Fibroblast of gingiva (primary cell): ENCODE results near the gene LRRC4B.

Source experiments
- DNase-seq: peaks from one replicate; pipeline ENCODE4 v3.0.0-alpha.2; 2011; ENCODE audit warnings: low read depth

The LRRC4B gene

DNA sequence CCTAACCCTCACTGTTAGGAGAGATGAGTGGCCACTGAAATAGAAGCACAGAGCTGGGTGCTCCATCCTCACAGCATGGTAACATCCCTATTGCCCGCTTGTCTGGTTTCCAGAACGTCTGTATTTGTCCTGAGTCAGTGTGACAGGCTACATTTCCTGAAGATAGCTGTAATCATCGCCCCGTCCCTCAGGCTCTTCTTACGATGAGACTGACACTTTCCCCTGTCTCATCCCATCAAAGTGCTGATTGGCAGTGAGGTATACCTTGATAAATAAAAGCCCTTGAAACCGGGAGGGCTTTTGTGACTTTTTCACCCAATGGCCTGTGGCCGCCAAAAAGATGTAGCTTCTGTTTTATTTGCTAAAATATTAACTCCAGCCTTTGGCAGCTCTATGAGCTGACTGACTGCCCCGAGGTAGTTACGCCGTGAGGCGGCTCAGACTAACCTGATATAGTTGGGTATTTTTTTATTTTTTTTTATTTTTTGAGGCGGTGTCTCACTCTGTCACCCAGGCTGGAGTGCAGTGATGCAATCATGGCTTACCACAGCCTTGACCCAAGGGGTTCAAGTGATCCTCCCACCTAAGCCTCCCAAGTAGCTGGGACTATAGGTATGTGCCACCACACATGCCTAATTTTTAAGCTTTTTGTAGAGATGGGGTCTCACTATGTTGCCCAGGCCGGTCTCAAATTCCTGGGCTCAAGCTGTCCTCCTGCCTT lies 5.7 kb upstream of the LRRC4B start:
- DNase-seq, result no peak

DNA sequence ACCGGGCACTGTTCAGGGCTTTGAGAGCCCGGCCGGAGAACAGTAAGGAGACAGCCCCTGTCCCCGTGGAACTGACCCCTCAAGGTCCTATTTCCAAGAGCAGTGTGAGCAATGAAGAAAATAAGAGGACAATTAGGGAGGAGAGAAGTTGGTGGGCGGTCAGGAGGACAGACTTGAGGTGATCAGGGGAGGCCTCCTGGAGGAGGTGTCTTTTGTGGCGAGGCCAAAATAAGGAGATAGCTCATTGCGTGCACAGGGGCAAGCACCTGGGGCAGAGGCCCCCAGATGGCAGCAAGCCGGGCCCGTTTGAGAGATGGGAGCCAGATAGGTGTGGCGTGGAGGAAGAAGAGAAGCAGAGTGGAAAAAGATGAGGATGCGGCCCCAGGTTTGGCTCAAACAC lies 2.8 kb upstream of the LRRC4B start:
- DNase-seq, result no peak

DNA sequence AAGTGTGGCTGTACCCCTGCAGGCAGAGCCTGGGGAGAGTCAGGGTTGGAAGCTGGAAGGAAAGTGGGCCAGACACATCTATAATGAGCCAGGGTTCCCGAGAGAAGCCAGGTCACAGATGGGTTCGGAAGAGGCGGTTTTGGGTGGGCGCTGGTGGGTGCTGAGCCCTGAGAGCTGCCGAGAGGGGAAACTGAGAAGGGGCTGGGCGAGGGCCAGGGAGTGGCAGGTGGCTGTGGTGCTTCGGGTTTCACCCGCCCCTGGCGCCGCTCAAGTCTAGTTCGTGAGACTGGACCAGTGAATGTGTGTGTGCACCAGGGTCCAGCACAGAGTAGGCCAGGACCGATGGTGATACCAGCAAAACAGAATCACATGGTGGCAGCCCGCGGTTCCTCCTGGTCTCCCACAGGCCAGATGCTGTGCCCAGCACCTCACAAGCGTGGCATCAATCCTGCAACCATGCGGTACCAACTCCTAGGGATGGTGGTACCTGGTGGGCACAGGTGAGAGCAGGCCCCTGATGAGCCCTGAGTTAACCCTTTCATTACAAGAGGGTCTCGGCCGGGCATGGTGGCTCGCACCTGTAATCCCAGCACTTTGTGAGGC lies 1.8 kb upstream of the LRRC4B start:
- no peak for DNase-seq

DNA sequence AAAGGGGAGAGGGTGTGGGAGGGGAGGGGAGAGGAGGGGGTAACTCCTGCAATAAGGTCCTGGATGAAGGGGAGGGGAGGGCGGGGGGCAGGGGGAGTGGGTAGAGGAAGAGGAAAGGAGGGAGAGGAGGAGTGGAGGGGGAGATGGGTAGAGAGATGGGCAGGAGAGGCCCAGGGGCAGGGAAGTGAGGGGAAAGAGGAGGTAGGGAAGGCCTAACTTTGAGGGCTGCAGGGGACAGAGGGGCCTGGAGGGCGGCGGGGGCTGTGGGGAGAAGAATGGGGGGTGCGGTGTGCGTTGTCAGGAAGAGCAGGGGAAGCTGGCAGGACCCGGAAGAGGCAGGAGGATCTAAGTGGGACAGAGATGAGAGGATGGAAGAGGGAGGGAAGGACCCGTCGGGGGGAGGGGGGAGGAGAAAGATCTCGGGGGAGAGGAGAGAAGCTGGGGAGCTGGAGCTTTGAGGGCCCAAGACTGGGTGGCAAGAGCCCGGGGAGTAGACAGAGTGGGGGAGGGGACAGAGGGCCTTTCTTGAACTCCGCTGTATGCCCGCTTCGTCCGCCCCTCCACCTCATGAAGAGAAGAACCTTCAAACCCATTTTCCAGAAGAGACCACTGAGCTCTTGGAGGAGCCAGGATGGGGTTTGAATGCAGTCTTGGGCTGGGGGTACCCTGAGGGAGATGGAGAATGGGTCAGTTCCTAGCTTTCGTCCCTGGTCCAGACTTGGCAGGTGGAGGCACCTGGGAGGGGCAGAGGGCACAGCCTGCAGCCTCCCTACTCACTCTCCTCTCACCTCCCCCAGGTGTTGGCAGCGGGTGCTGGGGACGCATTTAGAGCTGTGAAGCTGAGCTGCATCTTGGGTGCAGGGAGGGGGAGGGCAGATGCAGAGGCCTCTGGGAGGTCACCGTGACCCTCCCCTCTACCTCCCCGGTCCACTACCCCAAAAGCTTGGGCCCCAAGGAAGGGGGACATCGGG lies 778 bp upstream of the LRRC4B start:
- DNase-seq, result no peak

DNA sequence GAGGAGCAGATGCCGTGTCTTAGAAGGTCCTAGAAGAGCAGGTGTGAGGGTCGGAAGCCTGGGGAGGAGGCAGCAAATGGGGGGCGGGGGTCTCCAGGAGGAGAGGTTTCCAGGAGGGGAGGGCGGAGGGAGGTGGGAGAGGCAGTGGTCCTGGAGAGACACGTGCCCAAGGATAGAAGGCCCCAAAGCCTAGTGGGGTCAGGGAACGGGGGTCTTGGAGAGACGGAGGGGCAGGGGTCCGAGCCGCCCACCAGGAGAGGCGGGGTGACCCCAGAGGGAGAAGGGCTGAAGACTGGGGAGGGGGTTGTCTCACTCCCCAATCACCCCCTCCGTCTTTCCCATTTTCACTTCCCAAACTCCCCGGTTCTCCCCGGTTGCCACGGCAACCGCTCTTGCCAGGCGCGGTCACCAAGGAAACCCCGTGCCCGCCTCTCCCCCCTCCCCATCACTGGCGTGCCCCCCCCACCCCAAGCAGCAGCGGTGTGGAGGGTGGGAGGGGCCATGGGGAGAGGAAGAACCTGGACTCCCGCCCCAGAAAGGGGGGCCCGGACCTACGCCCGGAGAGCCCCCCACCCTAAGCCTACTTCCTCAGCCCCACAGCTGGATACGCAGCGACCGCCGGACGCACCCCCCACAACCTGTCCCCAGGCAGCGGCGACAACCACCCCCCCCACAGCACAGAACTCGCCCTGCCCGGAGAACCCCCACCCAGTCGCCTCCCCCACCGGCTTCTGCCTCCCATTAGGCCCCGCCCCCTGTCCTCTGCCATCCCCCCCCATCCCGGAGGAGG lies 988 bp downstream of the LRRC4B start:
- no peak for DNase-seq

DNA sequence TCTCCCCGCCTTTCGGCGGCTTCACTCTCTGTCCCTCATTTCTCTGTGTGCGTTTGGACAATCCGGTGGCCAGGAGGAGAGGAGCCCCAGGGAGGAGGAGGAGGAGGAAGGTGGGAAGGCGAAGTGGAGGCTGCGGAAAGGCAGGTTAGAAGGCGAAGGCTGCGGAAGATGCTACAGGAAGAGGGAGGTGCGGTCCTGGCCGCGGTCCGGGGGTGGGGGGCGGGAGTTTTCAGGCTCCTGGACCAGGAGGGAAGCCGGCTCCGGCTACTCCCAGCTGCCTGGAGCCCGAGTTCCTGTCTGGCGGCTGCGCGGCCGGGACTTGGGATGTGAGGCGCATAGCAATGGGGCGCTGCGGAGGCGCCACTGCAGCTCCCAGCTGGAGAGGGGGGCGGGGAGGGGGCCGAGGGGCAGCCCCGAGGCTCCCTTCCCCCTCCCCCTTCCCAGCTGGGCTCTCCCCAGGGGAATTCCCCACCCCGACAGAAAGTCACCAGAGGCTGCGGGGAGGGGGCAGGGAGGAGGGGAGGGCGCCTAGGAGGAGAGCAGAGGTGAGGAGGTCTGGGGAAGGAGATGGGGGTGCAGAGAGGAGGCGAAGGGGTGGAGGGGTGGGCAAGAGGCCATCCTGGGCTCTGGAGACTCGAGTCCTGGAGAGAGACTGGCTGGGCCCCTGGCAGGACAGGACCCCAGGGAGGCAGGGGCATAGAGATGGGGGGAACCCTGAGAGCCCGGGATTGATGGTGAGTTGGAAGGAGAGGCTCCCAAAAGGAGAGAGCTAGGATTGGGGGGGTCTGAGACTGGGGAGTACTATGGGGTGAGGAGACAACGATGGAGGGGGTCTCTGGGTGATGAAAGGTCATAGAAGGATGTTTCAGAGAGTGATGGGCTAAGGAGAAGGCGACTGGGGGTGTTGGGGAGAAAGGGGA lies 2.0 kb downstream of the LRRC4B start:
- DNase-seq, result no peak

DNA sequence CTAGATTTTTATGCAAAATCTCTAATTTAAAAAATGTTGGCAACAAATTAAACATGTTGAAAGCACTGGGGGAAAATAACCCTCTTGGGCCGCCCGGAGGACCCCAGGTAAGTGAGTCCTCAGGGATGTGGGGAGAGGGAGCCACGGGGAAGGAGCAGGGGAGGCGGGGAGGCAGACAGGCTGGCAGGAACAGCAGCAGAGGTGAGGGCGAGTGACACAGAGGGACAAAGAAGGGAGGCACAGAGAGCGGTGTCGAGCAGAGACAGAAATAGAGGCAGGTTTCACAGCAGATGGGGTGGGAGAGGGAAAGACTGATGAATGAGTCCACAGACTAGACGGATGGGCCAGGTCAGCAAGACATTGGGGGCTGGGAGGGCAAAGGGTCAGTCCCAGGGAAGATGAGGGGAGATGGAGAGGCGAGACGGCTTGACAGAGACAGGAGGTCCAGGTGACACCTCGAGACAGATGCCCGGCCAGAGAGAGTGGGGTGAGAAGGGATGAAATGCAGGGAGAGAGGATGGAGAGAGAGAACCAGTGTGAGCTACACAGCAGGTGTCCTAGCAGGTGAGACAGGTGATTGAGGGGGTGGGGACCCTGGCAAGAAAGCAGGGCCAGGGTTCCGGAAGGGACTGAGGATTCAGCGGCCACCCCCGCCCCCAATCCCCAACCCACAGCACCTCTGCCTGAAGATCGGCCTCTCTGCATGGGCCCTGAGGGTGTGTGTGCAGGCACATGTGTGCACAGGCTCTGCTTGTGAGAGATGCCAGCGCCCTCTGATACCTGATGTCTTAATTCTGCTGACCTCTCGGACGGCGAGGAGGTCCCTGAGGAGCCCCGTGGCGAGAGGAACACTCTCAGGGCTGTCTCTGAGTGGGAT lies 3.8 kb downstream of the LRRC4B start:
- no peak for DNase-seq

DNA sequence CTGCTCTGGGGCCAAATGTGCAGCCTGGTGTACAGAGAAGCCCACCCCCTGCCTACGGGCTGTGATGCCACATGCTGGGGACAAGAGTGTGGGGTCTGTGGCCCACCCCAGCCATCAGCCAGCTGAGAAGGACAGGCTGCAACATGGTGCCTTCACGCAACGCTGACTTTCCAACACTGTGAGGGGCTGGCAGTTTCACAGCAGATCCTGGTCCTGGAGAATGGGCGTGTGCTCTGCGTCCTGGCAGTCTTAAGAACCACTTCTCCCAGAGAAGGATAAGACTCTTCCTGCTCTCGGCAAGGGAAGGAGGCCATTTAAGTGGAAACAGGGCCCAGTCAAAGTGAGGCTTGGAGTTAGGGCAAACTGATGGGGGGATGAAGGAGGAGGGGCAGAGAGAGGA lies 4.6 kb downstream of the LRRC4B start:
- no peak for DNase-seq

DNA sequence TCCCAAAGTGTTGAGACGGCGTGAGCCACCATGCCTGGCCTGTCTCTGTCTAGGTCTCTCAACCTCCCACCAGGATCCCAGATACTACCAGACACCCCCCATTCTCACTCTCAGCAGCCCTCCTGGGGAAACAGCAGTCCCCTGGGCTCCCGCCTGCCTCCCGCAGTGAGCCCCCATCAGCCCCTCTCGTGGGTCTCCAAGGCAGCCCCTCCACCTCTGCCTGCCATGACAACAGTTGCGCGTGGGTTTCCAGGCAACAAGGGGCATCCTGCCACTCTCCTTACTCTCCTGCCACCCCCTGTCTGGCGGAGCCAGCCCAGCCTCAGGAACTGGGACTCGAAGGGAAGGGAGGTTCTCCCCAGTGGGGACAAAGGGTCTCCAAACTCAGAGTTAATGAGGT lies 5.2 kb downstream of the LRRC4B start:
- DNase-seq, result no peak

DNA sequence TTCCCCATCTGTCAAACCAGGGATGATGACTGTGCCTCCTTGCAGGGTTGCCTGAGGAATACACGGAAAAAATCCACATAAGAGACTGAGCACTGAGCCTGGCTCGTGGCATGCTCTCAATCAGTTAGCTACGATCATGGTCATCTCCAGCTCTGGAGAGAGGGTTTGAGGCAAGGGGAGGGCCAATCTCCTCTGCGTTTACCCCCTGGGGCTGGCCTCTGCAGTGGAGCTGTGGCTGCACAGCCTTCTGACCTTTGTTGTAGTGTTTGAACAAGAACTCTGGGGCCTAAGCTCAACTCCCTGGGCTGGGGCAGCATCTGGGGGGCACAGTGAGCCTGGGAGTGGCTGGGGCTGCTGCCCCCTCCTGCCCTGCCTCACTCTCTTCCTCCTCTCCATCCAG lies 5.9 kb downstream of the LRRC4B start:
- no peak for DNase-seq

DNA sequence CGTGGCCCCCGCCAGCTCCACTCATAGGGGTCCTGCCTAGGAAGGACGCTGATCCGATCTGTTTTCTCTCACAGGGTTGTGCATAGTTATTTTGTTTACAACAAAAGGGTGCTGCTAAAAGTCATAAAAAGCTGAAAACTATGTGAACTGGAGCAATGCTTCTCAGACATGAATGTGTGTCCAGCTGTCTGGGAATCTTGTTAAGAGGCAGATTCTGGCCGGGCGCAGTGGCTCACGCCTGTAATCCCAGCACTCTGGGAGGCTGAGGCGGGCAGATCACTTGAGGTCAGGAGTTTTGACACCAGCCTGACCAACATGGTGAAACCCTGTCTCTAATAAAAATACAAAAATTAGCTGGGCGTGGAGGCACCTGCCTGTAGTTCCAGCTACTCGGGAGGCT lies 8.6 kb downstream of the LRRC4B start:
- no peak for DNase-seq

DNA sequence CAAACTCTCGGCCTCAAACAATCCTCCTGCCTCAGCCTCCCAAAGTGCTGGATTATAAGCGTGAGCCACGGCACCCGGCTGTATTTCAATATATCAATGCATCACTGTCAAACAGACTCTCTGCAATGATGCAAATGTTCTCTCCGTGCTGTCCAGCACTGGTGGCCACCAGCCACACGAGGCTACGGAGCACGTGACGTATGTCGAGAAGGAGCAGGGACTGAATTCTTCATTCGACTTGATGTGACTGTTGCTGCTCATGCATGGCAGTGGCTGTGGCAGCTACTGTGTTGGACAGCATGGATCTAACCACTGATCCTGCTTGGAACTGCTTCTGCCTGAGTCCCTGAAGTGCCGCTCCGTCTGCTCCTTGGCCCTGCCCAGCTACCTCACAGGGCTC lies 9.8 kb downstream of the LRRC4B start:
- DNase-seq, result no peak

DNA sequence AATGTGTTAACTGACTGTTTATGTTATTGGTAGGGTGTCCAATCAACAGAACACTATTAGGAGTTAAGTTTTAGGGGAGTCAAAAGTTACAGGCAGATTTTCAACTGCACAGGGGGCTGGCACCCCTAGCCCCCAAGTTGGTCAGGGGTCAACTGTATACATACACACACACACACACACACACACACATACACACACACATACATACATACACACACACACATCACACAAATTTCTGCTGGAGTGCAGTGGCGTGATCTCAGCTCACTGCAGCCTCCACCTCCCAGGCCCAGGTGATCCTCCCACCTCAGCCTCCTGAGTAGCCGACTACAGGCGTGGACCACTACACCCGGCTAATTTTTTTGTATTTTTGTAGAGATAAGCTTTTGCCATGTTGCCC lies 10.2 kb downstream of the LRRC4B start:
- DNase-seq, result no peak

DNA sequence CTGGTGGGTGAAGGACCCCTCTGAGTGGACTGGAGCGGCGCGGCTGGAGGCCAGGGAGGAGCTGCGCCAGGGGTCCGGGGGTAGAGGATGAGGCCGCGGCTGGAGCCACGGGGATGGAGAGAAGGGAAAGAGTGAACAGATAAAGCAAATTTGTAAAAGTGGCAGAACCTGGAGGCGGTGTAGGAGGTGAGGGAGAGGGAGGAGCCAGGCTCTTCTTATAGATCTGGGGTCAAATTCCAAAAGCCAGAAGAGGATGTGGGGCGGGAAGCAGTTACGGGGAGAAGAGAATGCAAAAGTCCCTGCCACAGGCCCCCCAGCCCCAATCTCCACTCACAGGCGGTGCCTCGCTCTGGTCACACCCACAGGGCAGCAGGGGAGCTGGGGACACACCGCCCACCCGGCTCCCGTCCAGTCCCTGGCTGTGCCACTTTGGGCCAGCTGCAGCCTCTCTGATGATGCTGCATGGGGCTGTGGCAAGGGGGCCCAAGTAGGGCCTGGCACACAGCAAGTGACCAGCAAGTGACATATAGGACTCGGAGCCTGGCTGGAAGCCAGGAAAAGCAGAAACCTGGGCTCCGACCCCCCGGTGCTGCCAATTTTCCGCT lies 11.1 kb downstream of the LRRC4B start:
- no peak for DNase-seq

DNA sequence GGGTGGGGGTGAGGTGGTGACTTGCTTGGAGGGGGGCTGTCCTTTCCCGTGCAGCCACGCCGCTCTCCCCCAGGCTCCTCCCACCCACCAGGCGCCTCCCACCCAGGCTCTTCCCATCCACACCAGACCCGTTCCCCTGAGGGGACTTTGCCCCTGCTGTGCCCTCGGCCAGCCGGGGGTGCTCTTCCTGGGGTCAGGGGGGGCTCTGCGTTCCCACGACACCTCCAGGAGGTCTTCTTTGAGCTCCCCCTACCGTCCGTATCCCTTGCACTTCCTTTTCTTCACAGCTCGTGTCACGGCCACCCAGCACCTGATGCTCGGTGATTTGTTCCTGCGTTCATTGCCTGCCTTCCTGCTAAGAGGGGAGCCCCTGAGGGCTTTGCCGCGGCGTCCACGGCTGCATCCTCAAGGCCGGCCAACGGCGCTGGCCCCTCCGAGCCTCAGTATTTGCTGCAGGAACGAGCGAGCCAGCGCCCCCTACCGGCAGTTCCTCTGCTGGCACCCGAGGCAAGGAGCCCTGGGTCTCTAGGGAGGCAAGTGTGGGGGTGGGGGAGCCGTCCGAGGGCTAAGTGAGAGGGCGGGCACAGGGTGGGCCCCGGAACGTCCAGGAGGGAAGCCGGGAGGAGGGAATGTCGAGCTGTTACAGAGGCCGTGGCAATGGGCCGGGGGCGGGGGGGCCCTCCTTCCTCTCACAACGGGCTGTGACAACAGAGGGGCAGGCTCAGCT lies 11.8 kb downstream of the LRRC4B start:
- peak; percentile 39 for DNase-seq

DNA sequence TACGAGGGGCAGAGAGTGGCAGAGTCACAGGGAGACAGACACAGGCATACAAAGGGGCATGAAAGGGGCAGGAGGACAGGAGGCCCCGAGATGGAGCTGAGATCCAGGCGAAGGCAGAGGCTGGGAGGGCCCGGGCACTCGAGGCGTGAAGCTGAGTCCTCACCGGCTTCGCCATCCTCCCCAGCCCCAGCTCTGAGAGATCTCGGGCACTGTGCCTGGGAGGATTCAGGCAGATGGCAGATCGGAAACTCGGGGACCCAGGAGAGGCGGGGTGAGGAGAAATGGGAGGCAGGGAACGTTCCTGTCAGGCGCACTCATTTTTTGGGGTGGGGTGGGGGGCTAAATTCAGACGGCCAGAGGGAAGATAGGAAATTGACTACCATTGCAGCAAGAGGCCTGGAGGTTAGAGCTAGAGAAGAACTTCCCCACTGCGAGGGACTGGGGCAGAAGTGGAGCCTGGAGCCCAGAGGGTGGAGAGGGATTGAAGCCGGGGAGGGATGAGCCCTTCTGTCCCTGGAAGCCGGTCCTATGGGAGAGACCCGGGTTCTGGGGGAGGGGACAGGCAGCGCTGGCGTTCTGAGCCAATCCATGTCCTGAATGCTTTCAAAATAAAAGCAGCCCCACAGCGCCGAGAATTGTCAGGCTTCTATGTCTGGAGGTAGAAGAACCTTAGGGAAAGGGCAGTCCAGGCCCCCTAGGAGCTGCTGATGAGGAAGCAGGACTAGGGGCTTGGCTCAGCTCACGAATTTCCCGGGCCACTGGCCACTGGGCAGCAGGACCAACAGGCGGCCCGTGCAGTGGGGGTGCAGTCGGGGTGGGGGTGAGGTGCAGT lies 12.6 kb downstream of the LRRC4B start:
- DNase-seq, result no peak

DNA sequence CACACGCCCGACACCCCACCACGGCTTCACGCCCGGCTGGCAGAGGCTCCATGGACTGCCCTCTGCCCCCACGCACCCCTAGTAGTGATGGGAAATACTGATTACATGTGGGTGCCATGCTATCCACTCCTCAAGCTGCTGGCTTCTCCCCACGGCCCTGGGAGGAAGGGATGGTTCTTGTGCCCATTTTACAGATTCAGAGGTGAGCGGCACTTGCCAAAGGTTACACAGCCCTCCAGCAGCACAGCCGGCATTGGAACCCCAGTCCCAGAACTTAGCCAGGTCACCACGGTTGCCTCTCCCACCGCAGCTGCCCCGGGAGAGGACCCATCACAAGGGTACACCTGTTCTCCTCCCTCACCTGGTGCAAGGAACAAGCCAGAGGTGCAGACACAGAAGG lies 13.2 kb downstream of the LRRC4B start:
- no peak for DNase-seq

DNA sequence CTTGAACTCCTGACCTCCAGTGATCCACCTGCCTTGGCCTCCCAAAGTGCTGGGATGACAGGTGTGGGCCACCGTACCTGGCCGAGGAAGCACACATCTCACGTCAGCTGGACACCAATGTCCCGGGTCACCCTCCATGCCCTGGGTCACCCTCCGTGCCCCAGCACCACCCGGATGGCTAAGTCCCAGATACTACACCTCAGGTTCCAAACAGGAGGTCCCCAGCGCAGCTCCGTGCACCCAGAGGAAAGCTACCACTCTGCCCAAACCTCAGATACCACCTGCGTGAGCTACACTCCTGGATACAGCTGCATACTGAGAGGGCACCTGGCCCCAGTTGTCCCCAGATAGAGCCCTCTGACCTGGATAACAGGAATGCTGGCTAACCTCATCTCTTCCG lies 14.0 kb downstream of the LRRC4B start:
- no peak for DNase-seq
